Prostate gland (tissue), 2 donors: ENCODE data around the gene TMEM147. TPM values are rescaled to one million over a fixed set of nuclear protein-coding genes. Genes with fewer than 3 reads are reported as not detected.
"Not testable (repeated sequence)": the region's sequence is repeated elsewhere in the genome, so short reads cannot be mapped to it uniquely, and the experiment has no call there.

Source experiments
- DNase-seq: peaks from one replicate; pipeline ENCODE4 v3.0.0-alpha.2; 2019; ENCODE audit warnings: low spot score
- H3K27ac ChIP-seq, 2 donors: fragments of 200-600 bp; sonication (generic); 2 replicates each; pipeline ENCODE4 v1.5.1; 2017 to 2019
- H3K27me3 ChIP-seq: fragments of 200-600 bp; sonication (generic); replicated peaks from 2 replicates; pipeline ENCODE4 v1.5.1; 2019; ENCODE audit not compliant: insufficient read depth
- H3K36me3 ChIP-seq, 2 donors: fragments of 200-600 bp; sonication (generic); 1 replicate in 1 of 2; 2 replicates in 1 of 2; pipeline versions ENCODE4 v1.5.1 to v1.8.1; 2017 to 2019
- H3K4me1 ChIP-seq: fragments of 200-600 bp; sonication (generic); replicated peaks from 2 replicates; pipeline ENCODE4 v1.5.1; 2019
- H3K4me3 ChIP-seq, 2 donors: fragments of 200-600 bp; sonication (generic); 2 replicates each; pipeline ENCODE4 v1.5.1; 2017 to 2019
- H3K9me3 ChIP-seq: fragments of 200-600 bp; sonication (generic); 2 replicates; pipeline ENCODE4 v1.5.1; 2017
- CTCF ChIP-seq, 4 experiments: fragments of 200-600 bp in 2 of 4; fragments of 450-650 bp in 2 of 4; sonication (generic) in 2 of 4; IDR thresholded peaks; 1 replicate in 3 of 4; 2 replicates in 1 of 4; pipeline ENCODE4 v1.5.1; 2016 to 2019; ENCODE audit warnings: antibody characterized with exemption in 4 of 4, mild to moderate bottlenecking in 2 of 4, moderate library complexity in 2 of 4
- POLR2A ChIP-seq: fragments of 450-650 bp; IDR thresholded peaks from one replicate; pipeline ENCODE4 v1.6.1; 2016; ENCODE audit warnings: antibody characterized with exemption, mild to moderate bottlenecking
- POLR2AphosphoS5 ChIP-seq: sonication (generic); formaldehyde crosslinking; IDR thresholded peaks from one replicate; pipeline ENCODE4 v1.6.1; 2017; ENCODE audit warnings: antibody characterized with exemption
- WGBS: methylation state at CpG from one replicate; pipeline ENCODE4 v1.1.5; 2018; 5-methylcytosine and 5-hydroxymethylcytosine counted together
- intact Hi-C: fragments of 100-400 bp; cut with DNase I; formaldehyde crosslinking; loops from one replicate; pipeline ENCODE4 v1.14.2; 2022
- total RNA-seq, 2 donors: library from RNA; depleted of rRNA; stranded (reverse); fragments of >200 nt; gene quantifications; one replicate each; pipeline ENCODE4 v1.1.0, GENCODE V29; 2016

TMEM147 gene
- total RNA-seq, 2 donors from 2014 or later, result 105 to 120 TPM

- Histone ChIP-seq H3K9me3 (no peaks in the 10 kb centered on the region), H3K4me1 (no peaks in the 10 kb centered on the region), H3K27ac (no peak within 1 kb of the TSS), H3K27me3 (no peaks in the 10 kb centered on the region), H3K36me3 (no peaks in the 10 kb centered on the region), H3K4me3 (no peak within 1 kb of the TSS)
- 34% methylated on average over 12 of the region's 16 CpGs for WGBS
- intact Hi-C loops, result no loop called here
- TF ChIP-seq POLR2A, result no peak
- no peak for TF ChIP-seq POLR2AphosphoS5
- no peak for TF ChIP-seq CTCF (IDR thresholded peaks at IDR 0.05)
- no peak for DNase-seq
Measured at GRCh38 chr19:35585848-35586247, 40.4 kb downstream of the TMEM147 start, which contains the start of gene PMIS2. TSS of gene PMIS2 (plus strand) at chr19:35586173. CDS start at chr19:35586260, 87 bp downstream.

- Histone ChIP-seq H3K9me3 (no peaks in the 10 kb centered on the region), H3K36me3 (no peaks in the 10 kb centered on the region), H3K4me1 (no peaks in the 10 kb centered on the region), H3K4me3 (no peak overlapping the region), H3K27me3 (no peaks in the 10 kb centered on the region), H3K27ac (no peak overlapping the region)
- no peak for DNase-seq
- no peak for TF ChIP-seq CTCF (IDR thresholded peaks at IDR 0.05)
- TF ChIP-seq POLR2AphosphoS5, result no peak
- no peak for TF ChIP-seq POLR2A
- intact Hi-C loops, result no loop called here
- WGBS, result 43% methylated on average over 1 of the region's 1 CpG
Measured at GRCh38 chr19:35587321-35587720, 41.9 kb downstream of the TMEM147 start.

- Histone ChIP-seq H3K4me1 (no peaks in the 10 kb centered on the region), H3K27ac (no peak overlapping the region), H3K9me3 (no peaks in the 10 kb centered on the region), H3K27me3 (no peaks in the 10 kb centered on the region), H3K36me3 (no peaks in the 10 kb centered on the region), H3K4me3 (no peak overlapping the region)
- no peak for DNase-seq
- intact Hi-C loops, result no loop called here
- no peak for TF ChIP-seq POLR2AphosphoS5
- TF ChIP-seq POLR2A, result no peak
- TF ChIP-seq CTCF (IDR thresholded peaks at IDR 0.05), result no peak
- WGBS, result 75% methylated on average over 3 of the region's 3 CpGs
Measured at GRCh38 chr19:35590875-35591274, 45.4 kb downstream of the TMEM147 start.

- H3K4me3 ChIP-seq, result no peak overlapping the region
- peak; percentile 11 for DNase-seq
- H3K9me3 ChIP-seq, result no peaks in the 10 kb centered on the region
- no peak for TF ChIP-seq POLR2AphosphoS5
- no peak for TF ChIP-seq POLR2A
- peak in 3 of 4 experiments; percentile 27 to 38 (median 33) for TF ChIP-seq CTCF (IDR thresholded peaks at IDR 0.05)
- no peaks in the 10 kb centered on the region for H3K27me3 ChIP-seq
- H3K4me1 ChIP-seq, result no peaks in the 10 kb centered on the region
- intact Hi-C loops, result no loop called here
- H3K27ac ChIP-seq, result no peak overlapping the region
- H3K36me3 ChIP-seq, result no peaks in the 10 kb centered on the region
- WGBS, result 21% methylated on average over 8 of the region's 8 CpGs
Measured at GRCh38 chr19:35592226-35592625, 46.8 kb downstream of the TMEM147 start.

- WGBS, result 72% methylated on average over 3 of the region's 3 CpGs
Measured at GRCh38 chr19:35595026-35595425, 49.6 kb downstream of the TMEM147 start.

More at GRCh38 chr19:35595026-35595425, 49.6 kb downstream of the TMEM147 start:
- H3K4me1 ChIP-seq, H3K4me3 ChIP-seq, H3K27ac ChIP-seq, intact Hi-C loops, H3K27me3 ChIP-seq, H3K9me3 ChIP-seq, DNase-seq, H3K36me3 ChIP-seq: not testable (repeated sequence)
